GM23248 (cell line): ENCODE results near the gene LIMS4. TPM values are rescaled to one million over a fixed set of nuclear protein-coding genes. Genes with fewer than 3 reads are reported as not detected.
"Not testable (repeated sequence)": the region's sequence is repeated elsewhere in the genome, so short reads cannot be mapped to it uniquely, and the experiment has no call there.

ENCODE experiments used
- DNase-seq: peaks from one replicate; pipeline ENCODE4 v3.0.0-alpha.2; 2015
- H2AFZ ChIP-seq: fragments of 200-600 bp; sonication (generic); 2 replicates; pipeline ENCODE4 v1.6.1; 2016; ENCODE audit warnings: antibody characterized with exemption
- H3F3A ChIP-seq: fragments of 200-600 bp; sonication (generic); 2 replicates; pipeline ENCODE4 v1.6.1; 2016; ENCODE audit warnings: mild to moderate bottlenecking, antibody characterized with exemption, mixed run types; ENCODE audit not compliant: insufficient read depth
- H3K27ac ChIP-seq: fragments of 200-600 bp; sonication (generic); 2 replicates; pipeline ENCODE4 v1.5.1; 2016; ENCODE audit warnings: mild to moderate bottlenecking
- H3K27me3 ChIP-seq: fragments of 200-600 bp; sonication (generic); replicated peaks from 2 replicates; pipeline ENCODE4 v1.6.1; 2016; ENCODE audit warnings: mild to moderate bottlenecking; ENCODE audit not compliant: insufficient read depth
- H3K36me3 ChIP-seq: fragments of 200-600 bp; sonication (generic); 2 replicates; pipeline ENCODE4 v1.6.1; 2016; ENCODE audit warnings: low read depth, mild to moderate bottlenecking
- H3K4me1 ChIP-seq: fragments of 200-600 bp; sonication (generic); 2 replicates; pipeline ENCODE4 v1.6.1; 2016; ENCODE audit warnings: mild to moderate bottlenecking; ENCODE audit not compliant: insufficient read depth
- H3K4me2 ChIP-seq: fragments of 200-600 bp; sonication (generic); one replicate; pipeline ENCODE4 v1.6.1; 2016; ENCODE audit warnings: mild to moderate bottlenecking; ENCODE audit not compliant: unreplicated experiment
- H3K4me3 ChIP-seq: fragments of 200-600 bp; sonication (generic); 2 replicates; pipeline ENCODE4 v1.5.1; 2016; ENCODE audit warnings: mild to moderate bottlenecking
- H3K79me2 ChIP-seq: fragments of 200-600 bp; sonication (generic); 2 replicates; pipeline ENCODE4 v1.6.1; 2016; ENCODE audit warnings: mild to moderate bottlenecking; ENCODE audit not compliant: insufficient read depth
- H3K9ac ChIP-seq: fragments of 200-600 bp; sonication (generic); 2 replicates; pipeline ENCODE4 v1.6.1; 2016; ENCODE audit warnings: mild to moderate bottlenecking
- H3K9me2 ChIP-seq: fragments of 200-600 bp; sonication (generic); 2 replicates; pipeline ENCODE4 v1.6.1; 2016; ENCODE audit warnings: mixed run types, mild to moderate bottlenecking, moderate library complexity; ENCODE audit not compliant: insufficient read depth
- H3K9me3 ChIP-seq: fragments of 200-600 bp; sonication (generic); one replicate; pipeline ENCODE4 v1.6.1; 2017; ENCODE audit warnings: low read depth
- H4K20me1 ChIP-seq: fragments of 200-600 bp; sonication (generic); 2 replicates; pipeline ENCODE4 v1.6.0; 2016; ENCODE audit not compliant: insufficient read depth
- WGBS, 2 experiments: methylation state at CpG; one replicate each; pipeline ENCODE4 v1.1.6; 2015 to 2017; ENCODE audit warnings: low lambda C conversion rate in 2 of 2, low coverage in 1 of 2; ENCODE audit errors: missing lambda C conversion rate in 2 of 2; 5-methylcytosine and 5-hydroxymethylcytosine counted together
- in situ Hi-C: fragments of 300-500 bp; cut with MboI; formaldehyde crosslinking; loops from 2 replicates; pipeline ENCODE4 v1.15.0; 2020
- polyA plus RNA-seq: library from polyadenylated mRNA; unstranded; fragments of >200 nt; fragmentation: Nextera tagmentation; extraction: Ambion mirVana; gene quantifications from 2 replicates; pipeline ENCODE4 v1.2.1, GENCODE V29; 2016
- small RNA-seq: library from RNA; depleted of rRNA; stranded (forward); fragments of <200 nt; gene quantifications from one replicate; pipeline ENCODE3, GENCODE V24; 2014; ENCODE audit warnings: low read depth, low replicate concordance
- total RNA-seq: library from RNA; depleted of rRNA; stranded (reverse); fragments of >200 nt; shearing (Covaris generic); gene quantifications from 2 replicates; pipeline ENCODE4 v1.2.3, GENCODE V29; 2014; rRNA removed

The LIMS4 gene
- total and polyA plus RNA-seq, 2 experiments from 2014 or later, result 2.0 TPM; not detected in 1

DNA sequence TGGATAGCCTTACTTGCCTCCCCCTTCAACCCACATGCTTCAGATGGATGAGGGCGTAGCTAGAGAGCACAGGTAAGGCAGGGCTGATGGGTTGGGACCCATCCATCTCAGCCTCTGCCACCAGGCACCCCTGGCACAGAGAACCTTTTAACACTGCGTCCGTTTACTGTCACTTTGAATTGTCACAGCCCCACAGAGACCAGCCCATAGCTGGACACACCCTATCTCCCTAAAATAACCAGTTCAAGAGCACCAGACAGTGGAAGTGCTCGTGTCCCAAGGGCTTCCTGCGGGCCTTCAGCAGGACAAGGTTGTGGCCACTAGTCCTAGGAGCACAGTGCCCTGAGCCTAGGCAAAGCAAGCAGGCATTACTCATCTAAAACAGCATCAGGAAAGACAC is 76.6 kb downstream of the LIMS4 start:
- H3K27me3 ChIP-seq, H4K20me1 ChIP-seq, H3K79me2 ChIP-seq, H3K36me3 ChIP-seq, H3F3A ChIP-seq, DNase-seq, H3K4me3 ChIP-seq, H2AFZ ChIP-seq, H3K9me2 ChIP-seq, H3K9me3 ChIP-seq, H3K27ac ChIP-seq, in situ Hi-C loops, H3K4me1 ChIP-seq, H3K9ac ChIP-seq, H3K4me2 ChIP-seq: not testable (repeated sequence)
- WGBS, 2 experiments, result 100% methylated on average over 1 of the region's 5 CpGs

Small RNA genes within 50 kb of the gene (small RNA-seq; reads per million reads assigned to genes)
- gene AC108938.1, result not detected

Other genes with a start within 250 kb of the LIMS4 start
- gene RGPD6, start 104.4 kb upstream of the LIMS4 start, total RNA-seq, result 22.6 and 27.9 TPM in 2 replicates
- gene RGPD6, start 104.4 kb upstream of the LIMS4 start, polyA plus RNA-seq, result 8.5 and 11.6 TPM in 2 replicates
- 16.3 and 21.3 TPM in 2 replicates for gene BUB1, start 205.2 kb upstream of the LIMS4 start, total RNA-seq
- 13.0 and 14.0 TPM in 2 replicates for gene BUB1, start 205.2 kb upstream of the LIMS4 start, polyA plus RNA-seq